Upper lobe of left lung (tissue), 6 donors: ENCODE results near the gene GABRR3. TPM values are rescaled to one million over a fixed set of nuclear protein-coding genes. Genes with fewer than 3 reads are reported as not detected.

Experiments
- ATAC-seq, 2 donors: fragments of 200-7000 bp; cut with Tn5 transposase; one replicate each; pipeline ENCODE4 v1.9.1; 2022; ENCODE audit warnings: mild to moderate bottlenecking in 2 of 2, moderate library complexity in 2 of 2; ENCODE audit not compliant: low FRiP score in 2 of 2
- DNase-seq, 2 donors: peaks; one replicate each; pipeline ENCODE4 v3.0.0-alpha.2; 2019 to 2020
- H3K27ac ChIP-seq, 4 donors: fragments of 200-600 bp; sonication (generic); one replicate each; pipeline ENCODE4 v1.5.1; 2016 to 2019
- H3K27me3 ChIP-seq, 4 donors: fragments of 200-600 bp; sonication (generic); one replicate each; pipeline ENCODE4 v1.5.1; 2017 to 2019
- H3K36me3 ChIP-seq, 4 donors: fragments of 200-600 bp; sonication (generic); one replicate each; pipeline ENCODE4 v1.5.1; 2016 to 2019
- H3K4me1 ChIP-seq, 4 donors: fragments of 200-600 bp; sonication (generic); one replicate each; pipeline ENCODE4 v1.5.1; 2018 to 2019
- H3K4me3 ChIP-seq, 4 donors: fragments of 200-600 bp; sonication (generic); one replicate each; pipeline ENCODE4 v1.5.1; 2017 to 2019; ENCODE audit warnings: mild to moderate bottlenecking in 2 of 4, moderate library complexity in 1 of 4
- H3K9me3 ChIP-seq, 4 donors: fragments of 200-600 bp; sonication (generic); one replicate each; pipeline ENCODE4 v1.5.1; 2018 to 2019
- CTCF ChIP-seq, 6 experiments: fragments of 450-650 bp in 4 of 6; fragments of 200-600 bp in 2 of 6; sonication (generic) in 2 of 6; IDR thresholded peaks; one replicate each; pipeline ENCODE4 v1.5.1; 2016 to 2019; ENCODE audit warnings: antibody characterized with exemption in 6 of 6
- EP300 ChIP-seq, 4 donors: sonication (generic); formaldehyde crosslinking; IDR thresholded peaks; one replicate each; pipeline ENCODE4 v1.5.1; 2017; ENCODE audit warnings: antibody characterized with exemption in 4 of 4, control low read depth in 2 of 4
- POLR2A ChIP-seq, 4 donors: fragments of 450-650 bp; IDR thresholded peaks; one replicate each; pipeline ENCODE4 v1.5.1; 2016 to 2017; ENCODE audit warnings: antibody characterized with exemption in 4 of 4, mild to moderate bottlenecking in 2 of 4
- POLR2AphosphoS5 ChIP-seq, 2 donors: sonication (generic); formaldehyde crosslinking; IDR thresholded peaks; one replicate each; pipeline ENCODE4 v1.5.1; 2017; ENCODE audit warnings: antibody characterized with exemption in 2 of 2
- WGBS, 2 donors: methylation state at CpG; one replicate each; pipeline ENCODE4 v1.1.5; 2017 to 2018; 5-methylcytosine and 5-hydroxymethylcytosine counted together
- total RNA-seq, 6 donors: library from RNA; depleted of rRNA in 4 of 6; stranded (reverse); fragments of >200 nt in 4 of 6; gene quantifications; one replicate each; pipeline versions ENCODE4 v1.1.0 to v1.2.1, GENCODE V29; 2016 to 2021
- donor health status: DM: no; HTN: no; CAD: no; lungs with moderate emphysema.
- donor health status: DM: no; HTN: yes; CAD: no; lungs with severe emphysema.

The GABRR3 gene
- total RNA-seq, 6 donors from 2014 or later: not detected

GRCh38 chr3:98057631-98058030, 22.5 kb upstream of the GABRR3 start:
- ATAC-seq: no peak
- no peaks in the 10 kb centered on the region for H3K36me3 ChIP-seq
- no peak for TF ChIP-seq CTCF (IDR thresholded peaks at IDR 0.05)
- TF ChIP-seq EP300 (IDR thresholded peaks at IDR 0.05): no peak
- no peak for TF ChIP-seq POLR2AphosphoS5 (IDR thresholded peaks at IDR 0.05)
- TF ChIP-seq POLR2A (IDR thresholded peaks at IDR 0.05): no peak

GRCh38 chr3:98056035-98056434, 20.9 kb upstream of the GABRR3 start:
- ATAC-seq: no peak
- TF ChIP-seq EP300 (IDR thresholded peaks at IDR 0.05) (no peak), POLR2AphosphoS5 (IDR thresholded peaks at IDR 0.05) (no peak), POLR2A (IDR thresholded peaks at IDR 0.05) (no peak), CTCF (IDR thresholded peaks at IDR 0.05) (no peak)

More at GRCh38 chr3:98057631-98058030, 22.5 kb upstream of the GABRR3 start:
- Histone ChIP-seq H3K4me3 (no peak overlapping the region), H3K4me1 (no peaks in the 10 kb centered on the region), H3K9me3 (no peaks in the 10 kb centered on the region), H3K27ac (no peak overlapping the region), H3K27me3 (no peaks in the 10 kb centered on the region)
- DNase-seq: no peak
- WGBS, 2 donors: 53 to 64% methylated on average over 1 of the region's 1 CpG

GRCh38 chr3:98049271-98049670, 14.2 kb upstream of the GABRR3 start:
- DNase-seq (no peak), ATAC-seq (no peak)
- WGBS, 2 donors: 74 to 85% methylated on average over 1 of the region's 1 CpG
- Histone ChIP-seq H3K4me1 (no peaks in the 10 kb centered on the region), H3K27ac (no peak overlapping the region), H3K36me3 (no peaks in the 10 kb centered on the region), H3K27me3 (no peaks in the 10 kb centered on the region), H3K4me3 (no peak overlapping the region), H3K9me3 (no peaks in the 10 kb centered on the region)
- TF ChIP-seq CTCF (IDR thresholded peaks at IDR 0.05) (no peak), POLR2AphosphoS5 (IDR thresholded peaks at IDR 0.05) (no peak), POLR2A (IDR thresholded peaks at IDR 0.05) (no peak), EP300 (IDR thresholded peaks at IDR 0.05) (no peak)

More at GRCh38 chr3:98056035-98056434, 20.9 kb upstream of the GABRR3 start:
- no peaks in the 10 kb centered on the region for H3K4me1 ChIP-seq
- no peak overlapping the region for H3K27ac ChIP-seq
- H3K9me3 ChIP-seq: no peaks in the 10 kb centered on the region
- no peaks in the 10 kb centered on the region for H3K36me3 ChIP-seq
- H3K4me3 ChIP-seq: no peak overlapping the region
- no peak for DNase-seq
- no peaks in the 10 kb centered on the region for H3K27me3 ChIP-seq

GRCh38 chr3:98048586-98048985, 13.5 kb upstream of the GABRR3 start:
- no peak for ATAC-seq
- WGBS, 2 donors: 15 to 33% methylated on average over 1 of the region's 1 CpG
- no peak for TF ChIP-seq EP300 (IDR thresholded peaks at IDR 0.05)
- TF ChIP-seq POLR2A (IDR thresholded peaks at IDR 0.05): no peak
- TF ChIP-seq POLR2AphosphoS5 (IDR thresholded peaks at IDR 0.05): no peak
- no peak for TF ChIP-seq CTCF (IDR thresholded peaks at IDR 0.05)
- no peak overlapping the region for H3K4me3 ChIP-seq
- no peaks in the 10 kb centered on the region for H3K36me3 ChIP-seq
- no peaks in the 10 kb centered on the region for H3K9me3 ChIP-seq
- no peaks in the 10 kb centered on the region for H3K4me1 ChIP-seq
- no peak for DNase-seq
- H3K27me3 ChIP-seq: no peaks in the 10 kb centered on the region
- no peak overlapping the region for H3K27ac ChIP-seq

GRCh38 chr3:98041350-98041749, 6.2 kb upstream of the GABRR3 start:
- ATAC-seq: no peak
- Histone ChIP-seq H3K27me3 (no peaks in the 10 kb centered on the region), H3K4me3 (no peak overlapping the region), H3K36me3 (no peaks in the 10 kb centered on the region), H3K27ac (no peak overlapping the region), H3K4me1 (no peaks in the 10 kb centered on the region), H3K9me3 (no peaks in the 10 kb centered on the region)
- TF ChIP-seq EP300 (IDR thresholded peaks at IDR 0.05) (no peak), CTCF (IDR thresholded peaks at IDR 0.05) (no peak), POLR2AphosphoS5 (IDR thresholded peaks at IDR 0.05) (no peak), POLR2A (IDR thresholded peaks at IDR 0.05) (no peak)
- WGBS, 2 donors: 95 to 98% methylated on average over 1 of the region's 1 CpG
- DNase-seq: no peak
